B cell (primary cell): ENCODE results near the gene MGME1. TPM values are rescaled to one million over a fixed set of nuclear protein-coding genes. Genes with fewer than 3 reads are reported as not detected.
A peak's percentile ranks its signal among the peaks of the same experiment; 100 is the strongest.

Source experiments
- ATAC-seq: fragments of 200-7000 bp; cut with Tn5 transposase; one replicate; pipeline ENCODE4 v1.10.0; 2021; ENCODE audit warnings: low read depth, mild to moderate bottlenecking, moderate number of reproducible peaks, moderate library complexity
- CTCF ChIA-PET: fragments of 350-600 bp; sonication (Branson Sonifier 250); formaldehyde crosslinking; loops from one replicate; lab custom pipeline; 2021; ENCODE audit warnings: antibody characterized with exemption, inconsistent platforms; lab: Charles Lee
- POLR2A ChIA-PET: fragments of 350-600 bp; sonication (Branson Sonifier 250); formaldehyde crosslinking; loops from one replicate; lab custom pipeline; 2021; ENCODE audit warnings: antibody characterized with exemption; lab: Charles Lee
- DNase-seq: peaks from one replicate; pipeline ENCODE4 v3.0.0; 2013
- H2AFZ ChIP-seq: 2 replicates; pipeline ENCODE4 v1.6.1; 2012; ENCODE audit warnings: mild to moderate bottlenecking, low read depth, low read length; ENCODE audit not compliant: insufficient read depth, poor library complexity, severe bottlenecking
- H3K27ac ChIP-seq, 2 donors: 1 replicate in 1 of 2; 2 replicates in 1 of 2; pipeline ENCODE4 v1.5.1; 2012 to 2013; ENCODE audit warnings: low read length in 2 of 2, mild to moderate bottlenecking in 2 of 2, moderate library complexity in 1 of 2
- H3K27me3 ChIP-seq, 4 experiments: fragments of 200-600 bp in 1 of 4; sonication (generic) in 1 of 4; replicated peaks in 1 of 4; 1 replicate in 2 of 4; 2 replicates in 2 of 4; pipeline versions ENCODE4 v1.6.1 to v1.7.0; 2013 to 2016; ENCODE audit warnings: low read length in 3 of 4, mild to moderate bottlenecking in 2 of 4, mixed read lengths in 1 of 4, moderate library complexity in 1 of 4; ENCODE audit not compliant: insufficient read depth in 4 of 4, control insufficient read depth in 3 of 4; ENCODE audit errors: control extremely low read depth in 1 of 4
- H3K36me3 ChIP-seq, 2 experiments: replicated peaks in 1 of 2; 1 replicate in 1 of 2; 2 replicates in 1 of 2; pipeline versions ENCODE4 v1.6.1 to v1.7.1; 2013; ENCODE audit warnings: low read length in 1 of 2; ENCODE audit not compliant: insufficient read depth in 2 of 2, control insufficient read depth in 1 of 2; ENCODE audit errors: control extremely low read depth in 1 of 2, extremely low read depth in 1 of 2
- H3K4me1 ChIP-seq, 2 donors: fragments of 200-600 bp in 1 of 2; sonication (generic) in 1 of 2; 1 replicate in 1 of 2; 2 replicates in 1 of 2; pipeline versions ENCODE4 v1.5.1 to v1.6.1; 2013 to 2017; ENCODE audit warnings: low read length in 2 of 2; ENCODE audit not compliant: control insufficient read depth in 2 of 2, insufficient read depth in 2 of 2
- H3K4me2 ChIP-seq: replicated peaks from 2 replicates; pipeline ENCODE3; 2012; ENCODE audit warnings: mild to moderate bottlenecking, low read depth, low read length; ENCODE audit not compliant: poor library complexity, severe bottlenecking
- H3K4me3 ChIP-seq, 5 experiments: fragments of 200-600 bp in 1 of 5; sonication (generic) in 1 of 5; 1 replicate in 3 of 5; 2 replicates in 2 of 5; pipeline versions ENCODE4 v1.5.1 to v1.7.0; 2011 to 2016; ENCODE audit warnings: low read length in 4 of 5, mild to moderate bottlenecking in 4 of 5, low read depth in 2 of 5, control low read depth in 1 of 5, moderate library complexity in 1 of 5; ENCODE audit not compliant: insufficient read depth in 1 of 5; ENCODE audit errors: control extremely low read depth in 1 of 5, extremely low read depth in 1 of 5
- H3K79me2 ChIP-seq: fragments of 200-600 bp; sonication (generic); one replicate; pipeline ENCODE4 v1.6.0; 2016; ENCODE audit warnings: low read length; ENCODE audit not compliant: control insufficient read depth, insufficient read depth
- H3K9ac ChIP-seq: fragments of 200-600 bp; sonication (generic); 2 replicates; pipeline ENCODE4 v1.6.1; 2017; ENCODE audit warnings: mild to moderate bottlenecking, low read length, moderate library complexity
- H3K9me3 ChIP-seq, 3 donors: one replicate each; pipeline versions ENCODE4 v1.6.1 to v1.7.1; 2013; ENCODE audit warnings: low read length in 2 of 3; ENCODE audit not compliant: control insufficient read depth in 2 of 3, insufficient read depth in 1 of 3; ENCODE audit errors: control extremely low read depth in 1 of 3
- H4K20me1 ChIP-seq: 2 replicates; pipeline ENCODE4 v1.6.0; 2012; ENCODE audit warnings: mild to moderate bottlenecking, low read length; ENCODE audit not compliant: insufficient read depth, control insufficient read depth, poor library complexity, severe bottlenecking
- H3K27ac Mint-ChIP-seq: one replicate; pipeline ENCODE4 v1.8.0; 2021; ENCODE audit warnings: mixed read lengths
- H3K27me3 Mint-ChIP-seq: one replicate; pipeline ENCODE4 v1.8.0; 2021; ENCODE audit warnings: mixed read lengths
- H3K4me1 Mint-ChIP-seq: one replicate; pipeline ENCODE4 v1.8.0; 2021; ENCODE audit warnings: mixed read lengths
- H3K4me3 Mint-ChIP-seq: one replicate; pipeline ENCODE4 v1.8.0; 2021; ENCODE audit warnings: mixed read lengths
- H3K9me3 Mint-ChIP-seq: one replicate; pipeline ENCODE4 v1.8.0; 2022; ENCODE audit warnings: mixed read lengths; ENCODE audit not compliant: insufficient read depth
- EZH2 ChIP-seq: IDR thresholded peaks from 2 replicates; pipeline ENCODE4 v1.6.1; 2012; ENCODE audit warnings: borderline replicate concordance, low read depth, mild to moderate bottlenecking, moderate library complexity, low read length; ENCODE audit not compliant: insufficient read depth, poor library complexity, severe bottlenecking
- WGBS: methylation state at CpG from one replicate; pipeline ENCODE4 v1.1.5; 2013; ENCODE audit warnings: missing lambda C conversion rate; ENCODE audit not compliant: insufficient coverage; 5-methylcytosine and 5-hydroxymethylcytosine counted together
- intact Hi-C: fragments of 100-400 bp; cut with micrococcal nuclease; formaldehyde crosslinking; loops from one replicate; pipeline ENCODE4 v1.10.0; 2022
- polyA plus RNA-seq: library from polyadenylated mRNA; depleted of rRNA; stranded (reverse); fragments of >200 nt; gene quantifications from 2 replicates; pipeline ENCODE4 v1.2.3, GENCODE V29; 2012
- total RNA-seq, 2 donors: library from RNA; stranded (reverse); fragments of 120-200 nt in 1 of 2; gene quantifications; 1 replicate in 1 of 2; 2 replicates in 1 of 2; pipeline versions ENCODE4 v1.2.3 to v1.2.4, GENCODE V29; 2013 to 2022
- TF ChIP-seq, protein P1 (sequence below): fragments of 200-600 bp; IDR thresholded peaks from one replicate; pipeline ENCODE4 v1.8.0; 2022; ENCODE audit warnings: antibody characterized with exemption, mild to moderate bottlenecking

Gene MGME1
- total and polyA plus RNA-seq, 2 donors (not counting 1 experiment from before 2014, with no cell fraction given) = 29.8 to 33.2 TPM

DNA sequence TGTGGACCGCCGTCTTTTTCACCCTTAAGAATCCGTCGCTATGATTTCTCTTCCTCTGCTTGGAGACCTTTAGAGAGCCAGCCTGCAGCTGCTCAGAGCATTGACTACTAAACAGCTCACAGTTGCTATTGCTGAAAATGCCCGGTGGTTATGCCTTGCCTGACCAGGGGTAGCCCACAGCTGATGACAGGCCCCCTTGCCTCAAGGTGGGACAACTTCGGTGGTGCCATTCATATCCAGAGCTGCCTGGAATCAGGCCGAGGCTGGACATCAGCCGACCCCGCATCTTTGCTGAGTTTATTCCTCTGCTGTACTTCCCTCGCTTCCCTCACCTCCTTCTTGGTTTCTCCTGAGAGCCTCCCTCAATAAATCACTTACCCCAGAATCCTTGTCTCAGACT lies 49.3 kb downstream of the MGME1 start:
- H3K36me3 ChIP-seq = no peaks in the 10 kb centered on the region
- H2AFZ ChIP-seq = no peak overlapping the region
- no peaks in the 10 kb centered on the region for H3K9me3 Mint-ChIP-seq
- no peak overlapping the region for H3K4me3 Mint-ChIP-seq
- H3K27me3 Mint-ChIP-seq = no peaks in the 10 kb centered on the region
- no peaks in the 10 kb centered on the region for H4K20me1 ChIP-seq
- intact Hi-C loops = loop anchor here (2.0 kb wide), 1 partner anchor 513 kb away; no protein-coding TSS in a partner anchor
- DNase-seq (no peak), ATAC-seq (no peak)
- H3K4me1 Mint-ChIP-seq = peaks cover 3% of the 10 kb centered on the region
- no peaks in the 10 kb centered on the region for H3K79me2 ChIP-seq
- ChIA-PET POLR2A (no interaction called here), CTCF (interaction anchor here (0.6 to 2.2 kb wide), 7 partner anchors 13 to 513 kb away, joined by 3 to 6 read pairs (median 3); no protein-coding TSS in a partner anchor)
- WGBS = 97% methylated on average over 10 of the region's 10 CpGs
- H3K4me1 ChIP-seq = no peaks in the 10 kb centered on the region
- H3K27ac Mint-ChIP-seq = no peak overlapping the region
- no peaks in the 10 kb centered on the region for H3K9me3 ChIP-seq
- no peak overlapping the region for H3K4me2 ChIP-seq
- no peaks in the 10 kb centered on the region for H3K27me3 ChIP-seq
- H3K27ac ChIP-seq = no peak overlapping the region
- TF ChIP-seq, protein P1, sequence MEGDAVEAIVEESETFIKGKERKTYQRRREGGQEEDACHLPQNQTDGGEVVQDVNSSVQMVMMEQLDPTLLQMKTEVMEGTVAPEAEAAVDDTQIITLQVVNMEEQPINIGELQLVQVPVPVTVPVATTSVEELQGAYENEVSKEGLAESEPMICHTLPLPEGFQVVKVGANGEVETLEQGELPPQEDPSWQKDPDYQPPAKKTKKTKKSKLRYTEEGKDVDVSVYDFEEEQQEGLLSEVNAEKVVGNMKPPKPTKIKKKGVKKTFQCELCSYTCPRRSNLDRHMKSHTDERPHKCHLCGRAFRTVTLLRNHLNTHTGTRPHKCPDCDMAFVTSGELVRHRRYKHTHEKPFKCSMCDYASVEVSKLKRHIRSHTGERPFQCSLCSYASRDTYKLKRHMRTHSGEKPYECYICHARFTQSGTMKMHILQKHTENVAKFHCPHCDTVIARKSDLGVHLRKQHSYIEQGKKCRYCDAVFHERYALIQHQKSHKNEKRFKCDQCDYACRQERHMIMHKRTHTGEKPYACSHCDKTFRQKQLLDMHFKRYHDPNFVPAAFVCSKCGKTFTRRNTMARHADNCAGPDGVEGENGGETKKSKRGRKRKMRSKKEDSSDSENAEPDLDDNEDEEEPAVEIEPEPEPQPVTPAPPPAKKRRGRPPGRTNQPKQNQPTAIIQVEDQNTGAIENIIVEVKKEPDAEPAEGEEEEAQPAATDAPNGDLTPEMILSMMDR = no peak
- TF ChIP-seq EZH2 = no peak
- H3K4me3 ChIP-seq = no peak overlapping the region
- no peak overlapping the region for H3K9ac ChIP-seq

DNA sequence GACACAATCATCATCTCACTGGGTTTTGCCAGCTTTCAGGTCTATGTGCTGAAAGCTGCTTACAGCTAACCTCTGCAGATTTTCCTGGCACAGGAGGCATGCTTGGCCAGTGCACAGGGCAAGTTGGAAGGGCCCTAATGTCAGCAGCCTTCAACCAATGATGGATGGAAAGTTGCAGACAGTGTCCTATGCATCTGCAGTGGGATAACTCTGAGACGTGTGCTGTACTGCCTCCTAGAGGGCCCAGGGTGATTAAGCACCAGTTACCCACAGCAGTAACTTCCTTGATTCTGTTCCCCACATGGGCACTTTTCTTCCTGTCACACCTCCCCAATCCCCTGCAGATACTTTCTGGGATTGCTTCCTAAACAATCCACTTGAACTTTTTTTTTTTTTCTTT lies 50.2 kb downstream of the MGME1 start:
- no peaks in the 10 kb centered on the region for H3K4me1 ChIP-seq
- TF ChIP-seq, protein P1 = peak; percentile 68
- TF ChIP-seq EZH2 = no peak
- Mint-ChIP-seq H3K4me1 (peaks cover 3% of the 10 kb centered on the region), H3K9me3 (no peaks in the 10 kb centered on the region), H3K27ac (no peak overlapping the region), H3K27me3 (no peaks in the 10 kb centered on the region), H3K4me3 (no peak overlapping the region)
- WGBS = no CpG with 5 or more reads among the region's 1 CpG
- H3K4me3 ChIP-seq = no peak overlapping the region
- H3K4me2 ChIP-seq = no peak overlapping the region
- intact Hi-C loops = loop anchor here (1.0 to 2.0 kb wide), 3 partner anchors 121 to 514 kb away; no protein-coding TSS in a partner anchor
- H4K20me1 ChIP-seq = no peaks in the 10 kb centered on the region
- no peaks in the 10 kb centered on the region for H3K79me2 ChIP-seq
- POLR2A ChIA-PET = no interaction called here
- H2AFZ ChIP-seq = no peak overlapping the region
- CTCF ChIA-PET = interaction anchor here (1.0 to 2.2 kb wide), 2 partner anchors 14 to 514 kb away, joined by 3 to 6 read pairs; no protein-coding TSS in a partner anchor
- no peaks in the 10 kb centered on the region for H3K9me3 ChIP-seq
- DNase-seq (peak; percentile 47), ATAC-seq (peak; percentile 80)
- no peaks in the 10 kb centered on the region for H3K36me3 ChIP-seq
- peaks cover 0 to 2% (median 0%) of the 10 kb centered on the region in 4 experiments for H3K27me3 ChIP-seq
- no peak overlapping the region for H3K9ac ChIP-seq
- no peak overlapping the region for H3K27ac ChIP-seq
